ENCODE data around the gene TNS4. TPM values are rescaled to one million over a fixed set of nuclear protein-coding genes. Genes with fewer than 3 reads are reported as not detected.

Gene TNS4
- total RNA-seq, 4 donors from 2014 or later = 34.6 to 104 (median 71.1) TPM

DNA sequence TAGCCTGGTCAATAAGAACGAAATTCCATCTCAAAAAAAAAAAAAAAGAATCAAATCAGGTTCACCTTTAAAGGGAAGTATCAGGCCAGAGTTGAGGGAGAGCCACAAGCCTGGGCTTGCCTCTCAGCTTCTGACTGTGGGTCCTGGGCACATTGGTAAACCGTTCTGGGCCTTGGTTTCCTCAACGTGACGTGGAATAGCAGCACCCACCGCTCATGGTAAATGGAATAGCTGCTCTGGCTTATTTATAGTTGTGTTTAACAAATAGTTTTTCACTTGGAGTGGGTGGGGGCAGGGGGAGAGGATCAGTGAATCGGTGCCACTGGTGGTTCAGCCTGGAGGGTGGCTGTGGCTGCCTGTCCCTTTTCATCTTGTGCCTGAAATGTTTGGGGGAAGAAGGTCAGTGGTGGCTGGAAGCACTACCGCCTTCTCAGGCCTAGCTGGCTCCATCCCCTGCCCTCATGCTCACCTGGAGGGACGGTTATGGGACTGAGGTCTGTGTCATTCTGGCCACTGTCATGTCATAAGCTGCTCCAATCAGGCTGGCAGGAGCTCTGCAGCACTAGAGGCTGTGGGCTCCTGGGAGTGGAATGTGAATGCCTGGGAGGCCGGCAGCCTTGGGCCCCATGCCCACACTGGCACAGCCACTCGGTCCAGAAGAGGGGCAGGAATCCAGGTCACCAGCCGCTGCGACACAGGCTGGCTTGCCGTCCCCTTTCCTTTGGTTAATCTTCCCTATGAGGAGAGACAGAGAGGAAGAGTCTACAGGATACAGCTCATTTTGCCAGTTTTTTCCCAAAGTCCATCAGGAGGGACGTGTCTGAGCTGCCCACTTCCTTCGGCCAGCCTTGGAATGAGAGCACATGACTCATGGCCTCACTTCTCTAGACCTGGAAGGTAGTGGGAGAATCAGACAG is 36.9 kb upstream of the TNS4 start:
- Histone ChIP-seq H3K27ac (peak overlapping the region; percentile 52 to 95 (median 89)), H3K4me3 (no peak overlapping the region), H3K27me3 (no peaks in the 10 kb centered on the region), H3K36me3 (no peaks in the 10 kb centered on the region), H3K4me1 (peaks cover 55 to 100% (median 78%) of the 10 kb centered on the region in 3 donors), H3K9me3 (no peaks in the 10 kb centered on the region)
- TF ChIP-seq CTCF (IDR thresholded peaks at IDR 0.05) (no peak), POLR2A (IDR thresholded peaks at IDR 0.05) (no peak)
- WGBS, 2 donors = 37 to 41% methylated on average over 11 to 15 of the region's 15 CpGs
- DNase-seq = no peak
- intact Hi-C loops (cut with DNase I) = no loop called here

DNA sequence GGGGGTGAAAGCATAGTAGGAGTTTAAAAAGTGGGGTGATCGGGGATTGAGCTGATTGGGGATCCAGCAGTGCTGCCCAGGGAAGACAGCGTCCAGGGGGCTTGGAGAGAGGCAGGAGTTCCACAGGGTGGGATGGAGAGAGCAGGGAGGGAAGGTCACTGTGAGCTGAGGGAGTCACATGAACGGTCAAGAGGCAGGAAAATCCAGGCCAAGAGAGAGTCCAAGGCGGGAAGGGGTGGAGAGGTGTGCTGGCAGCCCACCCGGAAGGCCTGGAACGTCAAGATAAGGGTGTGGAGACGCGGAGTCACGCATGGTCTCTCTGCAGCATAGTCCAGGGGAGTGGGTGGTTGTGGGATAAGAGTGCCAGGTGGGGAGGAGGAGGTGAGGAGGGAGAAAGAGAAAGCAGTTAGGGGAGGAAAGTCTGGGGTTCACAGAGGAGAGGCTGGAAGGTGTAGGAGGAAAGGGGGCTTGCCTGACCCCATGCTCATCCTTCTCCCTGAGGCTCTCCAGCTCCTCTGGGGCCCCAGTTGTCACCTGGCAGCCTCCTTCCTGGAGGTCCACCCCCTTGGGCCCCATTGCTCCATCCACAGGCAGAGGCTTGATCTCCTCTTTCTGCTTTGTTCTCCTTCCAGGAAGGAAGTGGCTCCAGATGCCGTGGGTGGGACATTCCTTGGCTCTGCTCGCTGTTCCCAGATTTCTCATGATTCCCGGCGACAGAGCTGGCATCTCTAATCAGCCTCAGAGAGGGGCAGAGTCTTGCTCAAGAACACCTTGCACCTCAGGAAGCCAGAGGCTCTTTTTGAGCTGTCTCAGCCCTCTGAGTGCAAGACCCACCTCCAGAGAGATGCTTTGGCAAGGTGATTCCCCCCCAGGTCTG is 35.1 kb upstream of the TNS4 start:
- Histone ChIP-seq H3K4me1 (peaks cover 49 to 100% (median 70%) of the 10 kb centered on the region in 3 donors), H3K4me3 (peak overlapping the region in 1 of 4 donors; percentile 30), H3K36me3 (no peaks in the 10 kb centered on the region), H3K9me3 (no peaks in the 10 kb centered on the region), H3K27ac (peak overlapping the region; percentile 72 to 95 (median 89)), H3K27me3 (no peaks in the 10 kb centered on the region)
- intact Hi-C loops (cut with DNase I) = no loop called here
- DNase-seq = no peak
- peak in 1 of 4 donors; percentile 26 for TF ChIP-seq POLR2A (IDR thresholded peaks at IDR 0.05)
- TF ChIP-seq CTCF (IDR thresholded peaks at IDR 0.05) = no peak
- 21 to 27% methylated on average over 12 to 13 of the region's 13 CpGs for WGBS, 2 donors

GRCh38 chr17:40535924-40536294 is 34.5 kb upstream of the TNS4 start:
- DNase-seq = no peak
- H3K27ac ChIP-seq = peak overlapping the region; percentile 72 to 95 (median 89)
- no peaks in the 10 kb centered on the region for H3K27me3 ChIP-seq
- no peaks in the 10 kb centered on the region for H3K9me3 ChIP-seq
- no peak overlapping the region for H3K4me3 ChIP-seq
- intact Hi-C loops (cut with DNase I) = no loop called here
- no peak for TF ChIP-seq CTCF (IDR thresholded peaks at IDR 0.05)
- TF ChIP-seq POLR2A (IDR thresholded peaks at IDR 0.05) = no peak
- 46 to 54% methylated on average over 2 to 3 of the region's 3 CpGs for WGBS, 2 donors
- no peaks in the 10 kb centered on the region for H3K36me3 ChIP-seq
- H3K4me1 ChIP-seq = peaks cover 48 to 100% (median 70%) of the 10 kb centered on the region in 3 donors

DNA sequence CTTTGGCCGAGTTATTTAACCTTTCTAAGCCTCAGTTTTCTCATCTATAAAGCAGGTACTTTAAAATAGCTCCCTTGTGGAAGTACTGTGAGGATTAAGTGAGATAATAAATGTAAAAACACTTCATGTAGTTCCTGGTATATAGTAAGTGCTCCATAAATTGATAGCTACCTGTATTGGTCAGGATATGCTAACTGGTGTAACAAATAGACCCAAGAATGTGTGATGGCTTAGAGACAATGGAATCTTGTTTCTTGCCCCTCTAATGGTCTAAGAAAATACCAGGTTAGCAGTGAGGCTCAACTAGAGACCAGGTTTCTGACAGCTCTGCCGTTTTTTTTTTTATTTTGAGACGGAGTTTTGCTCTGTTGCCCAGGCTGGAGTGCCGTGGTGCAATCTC is 34.0 kb upstream of the TNS4 start:
- no peaks in the 10 kb centered on the region for H3K36me3 ChIP-seq
- peak overlapping the region; percentile 72 to 95 (median 89) for H3K27ac ChIP-seq
- WGBS, 2 donors = 82 to 87% methylated on average over 4 of the region's 4 CpGs
- intact Hi-C loops (cut with DNase I) = no loop called here
- peaks cover 52 to 100% (median 72%) of the 10 kb centered on the region in 3 donors for H3K4me1 ChIP-seq
- H3K4me3 ChIP-seq = no peak overlapping the region
- TF ChIP-seq CTCF (IDR thresholded peaks at IDR 0.05) (no peak), POLR2A (IDR thresholded peaks at IDR 0.05) (no peak)
- DNase-seq = no peak
- H3K9me3 ChIP-seq = no peaks in the 10 kb centered on the region
- no peaks in the 10 kb centered on the region for H3K27me3 ChIP-seq

Data from esophagus squamous epithelium (tissue), 5 donors.